ENCODE data around the gene GUCA2A.

GRCh38 chr1:42118125-42118524 lies 46.4 kb downstream of the GUCA2A start:
- no peak for TF ChIP-seq CTCF (IDR thresholded peaks at IDR 0.05)
- TF ChIP-seq ZFX (IDR thresholded peaks at IDR 0.05; ENCODE audit: borderline replicate concordance): no peak

All from 22Rv1 (cell line).